Smooth muscle cell of trachea (primary cell): ENCODE measurements around the gene BCHE. TPM values are rescaled to one million over a fixed set of nuclear protein-coding genes. Genes with fewer than 3 reads are reported as not detected.

Experiments used
- total RNA-seq: library from RNA; depleted of rRNA; stranded (reverse); fragments of >200 nt; gene quantifications from 2 replicates; pipeline ENCODE4 v1.2.1, GENCODE V29; 2014

BCHE gene
- 5.8 and 11.1 TPM in 2 replicates for total RNA-seq

GRCh38 chr3:165837058-165837525 lies at the start of gene BCHE:
BCHE (minus strand) TSS chr3:165837423; CDS start chr3:165831033, 6,390 bp downstream.

